ENCODE measurements around the gene IGLL5. TPM values are rescaled to one million over a fixed set of nuclear protein-coding genes. Genes with fewer than 3 reads are reported as not detected.
"Not testable (repeated sequence)": the region's sequence is repeated elsewhere in the genome, so short reads cannot be mapped to it uniquely, and the experiment has no call there.

Gene IGLL5
- total RNA-seq, 4 donors from 2014 or later, result 0.90 to 7.4 (median 2.7) TPM; not detected in 1

GRCh38 chr22:22897091-22897490 is 9.5 kb downstream of the IGLL5 start:
- Histone ChIP-seq H3K4me1 (no peaks in the 10 kb centered on the region), H3K27me3 (no peaks in the 10 kb centered on the region), H3K36me3 (no peaks in the 10 kb centered on the region), H3K9me3 (no peaks in the 10 kb centered on the region), H3K4me3 (no peak overlapping the region), H3K27ac (no peak overlapping the region)
- no peak for TF ChIP-seq CTCF (IDR thresholded peaks at IDR 0.05)
- no peak for TF ChIP-seq POLR2A (IDR thresholded peaks at IDR 0.05)
- intact Hi-C loops (cut with DNase I; ENCODE audit: low total_unique reads), result no loop called here
- DNase-seq, result no peak

GRCh38 chr22:22897947-22898346 is 10.3 kb downstream of the IGLL5 start:
- Histone ChIP-seq H3K36me3 (no peaks in the 10 kb centered on the region), H3K4me1 (no peaks in the 10 kb centered on the region), H3K27ac (no peak overlapping the region), H3K4me3 (no peak overlapping the region), H3K9me3 (no peaks in the 10 kb centered on the region), H3K27me3 (no peaks in the 10 kb centered on the region)
- DNase-seq, result no peak
- TF ChIP-seq POLR2A (IDR thresholded peaks at IDR 0.05) (no peak), CTCF (IDR thresholded peaks at IDR 0.05) (no peak)
- intact Hi-C loops (cut with DNase I; ENCODE audit: low total_unique reads), result no loop called here

- H3K36me3 ChIP-seq; H3K4me3 ChIP-seq; H3K27ac ChIP-seq; H3K4me1 ChIP-seq; intact Hi-C loops (cut with DNase I; ENCODE audit: low total_unique reads); H3K9me3 ChIP-seq; H3K27me3 ChIP-seq; DNase-seq: not testable (repeated sequence)
These were observed 10.9 kb downstream of the IGLL5 start for GRCh38 chr22:22898411-22898950.

GRCh38 chr22:22899342-22900080 is 11.9 kb downstream of the IGLL5 start:
- H3K27ac ChIP-seq; H3K36me3 ChIP-seq; intact Hi-C loops (cut with DNase I; ENCODE audit: low total_unique reads); H3K27me3 ChIP-seq; H3K4me3 ChIP-seq; H3K9me3 ChIP-seq; H3K4me1 ChIP-seq; DNase-seq: not testable (repeated sequence)

GRCh38 chr22:22900527-22901205 is 13.1 kb downstream of the IGLL5 start:
- H3K4me1 ChIP-seq; H3K27ac ChIP-seq; intact Hi-C loops (cut with DNase I; ENCODE audit: low total_unique reads); DNase-seq; H3K4me3 ChIP-seq; H3K36me3 ChIP-seq; H3K9me3 ChIP-seq; H3K27me3 ChIP-seq: not testable (repeated sequence)

- no peak overlapping the region for H3K4me3 ChIP-seq
- H3K36me3 ChIP-seq, result no peaks in the 10 kb centered on the region
- H3K4me1 ChIP-seq, result no peaks in the 10 kb centered on the region
- intact Hi-C loops (cut with DNase I; ENCODE audit: low total_unique reads), result no loop called here
- TF ChIP-seq CTCF (IDR thresholded peaks at IDR 0.05) (no peak), POLR2A (IDR thresholded peaks at IDR 0.05) (no peak)
- H3K27me3 ChIP-seq, result no peaks in the 10 kb centered on the region
- DNase-seq, result no peak
- H3K27ac ChIP-seq, result no peak overlapping the region
- H3K9me3 ChIP-seq, result no peaks in the 10 kb centered on the region
These were observed 14.1 kb downstream of the IGLL5 start for GRCh38 chr22:22901578-22902218.

All from uterus (tissue), 4 donors.